HCT116 (cell line): ENCODE data around the gene RTN4RL2.

Experiments used
- EZH2phosphoT487 ChIP-seq: fragments of 200-600 bp; IDR thresholded peaks from 2 replicates; pipeline ENCODE4 v1.6.1; 2018; ENCODE audit warnings: antibody characterized with exemption, borderline replicate concordance
- FOSL1 ChIP-seq: IDR thresholded peaks from 2 replicates; pipeline ENCODE4 v1.6.1; 2012; ENCODE audit warnings: low read depth
- JUND ChIP-seq: IDR thresholded peaks from 2 replicates; pipeline ENCODE4 v1.6.1; 2012
- POLR2A ChIP-seq: IDR thresholded peaks from 2 replicates; pipeline ENCODE4 v1.7.0; 2011; ENCODE audit warnings: borderline replicate concordance; ENCODE audit not compliant: insufficient read depth, insufficient read length; ENCODE audit errors: extremely low read depth
- POLR2AphosphoS5 ChIP-seq: IDR thresholded peaks from 2 replicates; pipeline ENCODE4 v1.6.1; 2011; ENCODE audit warnings: mild to moderate bottlenecking, low read depth, low read length, moderate library complexity
- RAD21 ChIP-seq: IDR thresholded peaks from 2 replicates; pipeline ENCODE4 v1.6.1; 2012; ENCODE audit warnings: low read depth, mild to moderate bottlenecking
- SRF ChIP-seq: IDR thresholded peaks from 2 replicates; pipeline ENCODE4 v1.6.1; 2012; ENCODE audit warnings: low read depth
- YY1 ChIP-seq: IDR thresholded peaks from 2 replicates; pipeline ENCODE4 v1.6.1; 2011; ENCODE audit warnings: low read length, low read depth, moderate library complexity, mild to moderate bottlenecking; ENCODE audit not compliant: insufficient replicate concordance; ENCODE audit errors: extremely low read depth
- TF ChIP-seq, protein P1 (sequence below), 3 experiments: fragments of 200-600 bp in 1 of 3; sonication (generic) in 1 of 3; IDR thresholded peaks in 2 of 3; conservative IDR thresholded peaks in 1 of 3; 2 replicates each; pipeline ENCODE4 v1.5.1; 2012 to 2017; ENCODE audit warnings: low read depth in 2 of 3, low read length in 2 of 3, antibody characterized with exemption in 1 of 3, borderline replicate concordance in 1 of 3, control low read depth in 1 of 3, mild to moderate bottlenecking in 1 of 3, mixed read lengths in 1 of 3, mixed run types in 1 of 3, moderate library complexity in 1 of 3; ENCODE audit not compliant: insufficient read depth in 1 of 3
- TF ChIP-seq, protein P2 (sequence below): IDR thresholded peaks from 2 replicates; pipeline ENCODE4 v1.6.1; 2012

DNA sequence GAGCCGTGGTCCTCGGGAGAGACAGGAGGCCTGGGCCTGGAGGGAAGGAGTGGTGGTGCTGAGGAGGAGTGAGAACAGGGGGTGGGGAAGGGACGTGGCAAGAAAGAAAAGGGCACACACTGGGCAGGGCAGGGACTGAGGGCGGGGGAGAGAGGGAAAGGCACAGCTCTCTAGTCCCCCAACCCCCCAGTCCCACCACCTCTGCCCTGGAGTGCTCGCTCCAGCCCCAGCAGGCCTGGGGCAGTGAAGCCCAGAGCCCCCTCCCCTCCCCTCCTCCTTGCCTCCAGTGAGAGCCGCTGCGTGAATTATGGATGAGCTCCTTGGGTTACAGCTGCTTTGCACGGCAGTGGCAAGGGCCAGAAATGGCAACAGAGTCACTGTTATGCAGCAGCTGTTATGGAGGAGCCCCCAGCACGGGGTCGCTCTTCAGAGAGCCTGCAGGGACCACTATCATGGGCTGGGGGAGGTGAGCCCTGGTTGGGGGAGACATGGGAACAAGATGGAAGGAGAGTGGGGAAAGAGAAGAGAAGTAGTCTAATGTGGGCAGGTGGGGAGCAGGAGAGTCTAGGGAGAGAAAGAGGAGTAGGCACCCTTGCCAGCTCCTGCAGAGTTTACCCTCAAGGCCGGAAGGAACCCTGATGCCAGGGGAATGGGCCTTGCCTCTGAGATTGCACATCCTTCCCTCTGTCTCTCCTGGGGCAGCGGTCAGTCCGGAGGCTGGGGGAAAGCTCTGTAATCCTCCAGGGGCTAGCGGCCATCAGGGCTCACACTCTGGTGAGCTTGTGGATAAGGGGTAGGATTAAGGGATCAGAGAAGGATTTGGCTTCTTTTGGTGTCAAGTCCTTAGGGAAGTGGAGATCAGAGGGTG is 3.6 kb downstream of the RTN4RL2 start:
- TF ChIP-seq, protein P1, sequence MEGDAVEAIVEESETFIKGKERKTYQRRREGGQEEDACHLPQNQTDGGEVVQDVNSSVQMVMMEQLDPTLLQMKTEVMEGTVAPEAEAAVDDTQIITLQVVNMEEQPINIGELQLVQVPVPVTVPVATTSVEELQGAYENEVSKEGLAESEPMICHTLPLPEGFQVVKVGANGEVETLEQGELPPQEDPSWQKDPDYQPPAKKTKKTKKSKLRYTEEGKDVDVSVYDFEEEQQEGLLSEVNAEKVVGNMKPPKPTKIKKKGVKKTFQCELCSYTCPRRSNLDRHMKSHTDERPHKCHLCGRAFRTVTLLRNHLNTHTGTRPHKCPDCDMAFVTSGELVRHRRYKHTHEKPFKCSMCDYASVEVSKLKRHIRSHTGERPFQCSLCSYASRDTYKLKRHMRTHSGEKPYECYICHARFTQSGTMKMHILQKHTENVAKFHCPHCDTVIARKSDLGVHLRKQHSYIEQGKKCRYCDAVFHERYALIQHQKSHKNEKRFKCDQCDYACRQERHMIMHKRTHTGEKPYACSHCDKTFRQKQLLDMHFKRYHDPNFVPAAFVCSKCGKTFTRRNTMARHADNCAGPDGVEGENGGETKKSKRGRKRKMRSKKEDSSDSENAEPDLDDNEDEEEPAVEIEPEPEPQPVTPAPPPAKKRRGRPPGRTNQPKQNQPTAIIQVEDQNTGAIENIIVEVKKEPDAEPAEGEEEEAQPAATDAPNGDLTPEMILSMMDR (IDR thresholded peaks at IDR 0.05 in 2 of 3, conservative IDR thresholded peaks at IDR 0.05 in 1 of 3; ENCODE audit: borderline replicate concordance in 1 of 3, insufficient read depth in 1 of 3, low read depth in 2 of 3, low read length in 2 of 3): no peak
- TF ChIP-seq RAD21 (no peak), YY1 (no peak), POLR2AphosphoS5 (no peak), EZH2phosphoT487 (no peak), SRF (no peak), FOSL1 (no peak), POLR2A (no peak), JUND (no peak)
- TF ChIP-seq, protein P2, sequence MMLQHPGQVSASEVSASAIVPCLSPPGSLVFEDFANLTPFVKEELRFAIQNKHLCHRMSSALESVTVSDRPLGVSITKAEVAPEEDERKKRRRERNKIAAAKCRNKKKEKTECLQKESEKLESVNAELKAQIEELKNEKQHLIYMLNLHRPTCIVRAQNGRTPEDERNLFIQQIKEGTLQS: no peak
